ENCODE measurements around the gene EMILIN3.
"Not testable (repeated sequence)": the region's sequence is repeated elsewhere in the genome, so short reads cannot be mapped to it uniquely, and the experiment has no call there.

The EMILIN3 gene

GRCh38 chr20:41318271-41318649 lies 48.4 kb downstream of the EMILIN3 start:
- no peak for DNase-seq (ENCODE audit: low read depth in 2 of 2)

GRCh38 chr20:41317546-41318270 lies 48.9 kb downstream of the EMILIN3 start, which contains the start of gene ZHX3:
Gene ZHX3, minus strand, starts transcription at chr20:41317731. Its CDS starts 112,815 bp downstream, at chr20:41204916.
- DNase-seq (ENCODE audit: low read depth in 2 of 2) = peak; percentile 89 to 92

GRCh38 chr20:41316602-41317545 lies 49.7 kb downstream of the EMILIN3 start:
- peak; percentile 62 to 76 for DNase-seq (ENCODE audit: low read depth in 2 of 2)

- no peak for DNase-seq (ENCODE audit: low read depth in 2 of 2)
These were observed 50.6 kb downstream of the EMILIN3 start for GRCh38 chr20:41316051-41316450.

- no peak for DNase-seq (ENCODE audit: low read depth in 2 of 2)
These were observed 52.2 kb downstream of the EMILIN3 start for GRCh38 chr20:41314386-41314785.

GRCh38 chr20:41312009-41312408 lies 54.6 kb downstream of the EMILIN3 start:
- not testable (repeated sequence) for DNase-seq (ENCODE audit: low read depth in 2 of 2)
